ENCODE measurements around the gene MRAP.

DNA sequence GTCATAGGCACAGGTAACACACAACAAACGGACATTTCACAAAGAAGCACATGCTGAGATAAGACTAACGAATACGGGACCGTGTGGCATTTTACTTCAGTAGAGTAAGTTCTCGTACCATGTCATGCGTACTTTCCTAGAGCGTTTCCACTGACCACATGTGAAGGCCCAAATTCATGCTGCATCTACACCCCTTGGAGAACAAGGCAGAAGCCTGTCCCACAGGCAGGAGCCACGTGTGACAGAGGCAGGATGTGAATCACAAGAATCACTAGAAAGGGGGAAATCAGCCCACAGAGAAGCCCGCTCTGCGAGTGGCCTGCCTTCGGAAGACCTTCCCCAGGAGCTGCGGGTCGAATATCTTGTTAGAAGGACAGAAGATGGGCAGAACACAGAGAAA lies 52.3 kb downstream of the MRAP start:
- TF ChIP-seq, protein P1, sequence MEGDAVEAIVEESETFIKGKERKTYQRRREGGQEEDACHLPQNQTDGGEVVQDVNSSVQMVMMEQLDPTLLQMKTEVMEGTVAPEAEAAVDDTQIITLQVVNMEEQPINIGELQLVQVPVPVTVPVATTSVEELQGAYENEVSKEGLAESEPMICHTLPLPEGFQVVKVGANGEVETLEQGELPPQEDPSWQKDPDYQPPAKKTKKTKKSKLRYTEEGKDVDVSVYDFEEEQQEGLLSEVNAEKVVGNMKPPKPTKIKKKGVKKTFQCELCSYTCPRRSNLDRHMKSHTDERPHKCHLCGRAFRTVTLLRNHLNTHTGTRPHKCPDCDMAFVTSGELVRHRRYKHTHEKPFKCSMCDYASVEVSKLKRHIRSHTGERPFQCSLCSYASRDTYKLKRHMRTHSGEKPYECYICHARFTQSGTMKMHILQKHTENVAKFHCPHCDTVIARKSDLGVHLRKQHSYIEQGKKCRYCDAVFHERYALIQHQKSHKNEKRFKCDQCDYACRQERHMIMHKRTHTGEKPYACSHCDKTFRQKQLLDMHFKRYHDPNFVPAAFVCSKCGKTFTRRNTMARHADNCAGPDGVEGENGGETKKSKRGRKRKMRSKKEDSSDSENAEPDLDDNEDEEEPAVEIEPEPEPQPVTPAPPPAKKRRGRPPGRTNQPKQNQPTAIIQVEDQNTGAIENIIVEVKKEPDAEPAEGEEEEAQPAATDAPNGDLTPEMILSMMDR (tag by site-specific recombination; IDR thresholded peaks at IDR 0.05) = no peak
- TF ChIP-seq, protein P2, sequence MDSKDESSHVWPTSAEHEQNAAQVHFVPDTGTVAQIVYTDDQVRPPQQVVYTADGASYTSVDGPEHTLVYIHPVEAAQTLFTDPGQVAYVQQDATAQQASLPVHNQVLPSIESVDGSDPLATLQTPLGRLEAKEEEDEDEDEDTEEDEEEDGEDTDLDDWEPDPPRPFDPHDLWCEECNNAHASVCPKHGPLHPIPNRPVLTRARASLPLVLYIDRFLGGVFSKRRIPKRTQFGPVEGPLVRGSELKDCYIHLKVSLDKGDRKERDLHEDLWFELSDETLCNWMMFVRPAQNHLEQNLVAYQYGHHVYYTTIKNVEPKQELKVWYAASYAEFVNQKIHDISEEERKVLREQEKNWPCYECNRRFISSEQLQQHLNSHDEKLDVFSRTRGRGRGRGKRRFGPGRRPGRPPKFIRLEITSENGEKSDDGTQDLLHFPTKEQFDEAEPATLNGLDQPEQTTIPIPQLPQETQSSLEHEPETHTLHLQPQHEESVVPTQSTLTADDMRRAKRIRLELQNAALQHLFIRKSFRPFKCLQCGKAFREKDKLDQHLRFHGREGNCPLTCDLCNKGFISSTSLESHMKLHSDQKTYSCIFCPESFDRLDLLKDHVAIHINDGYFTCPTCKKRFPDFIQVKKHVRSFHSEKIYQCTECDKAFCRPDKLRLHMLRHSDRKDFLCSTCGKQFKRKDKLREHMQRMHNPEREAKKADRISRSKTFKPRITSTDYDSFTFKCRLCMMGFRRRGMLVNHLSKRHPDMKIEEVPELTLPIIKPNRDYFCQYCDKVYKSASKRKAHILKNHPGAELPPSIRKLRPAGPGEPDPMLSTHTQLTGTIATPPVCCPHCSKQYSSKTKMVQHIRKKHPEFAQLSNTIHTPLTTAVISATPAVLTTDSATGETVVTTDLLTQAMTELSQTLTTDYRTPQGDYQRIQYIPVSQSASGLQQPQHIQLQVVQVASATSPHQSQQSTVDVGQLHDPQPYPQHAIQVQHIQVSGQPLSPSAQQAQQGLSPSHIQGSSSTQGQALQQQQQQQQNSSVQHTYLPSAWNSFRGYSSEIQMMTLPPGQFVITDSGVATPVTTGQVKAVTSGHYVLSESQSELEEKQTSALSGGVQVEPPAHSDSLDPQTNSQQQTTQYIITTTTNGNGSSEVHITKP (tag by site-specific recombination; IDR thresholded peaks at IDR 0.05) = no peak
- TF ChIP-seq YY1 (tag by site-specific recombination; IDR thresholded peaks at IDR 0.05) = no peak
- no peak for TF ChIP-seq ZFP41 (tag by site-specific recombination; IDR thresholded peaks at IDR 0.05; ENCODE audit: borderline replicate concordance)
- TF ChIP-seq, protein P3, sequence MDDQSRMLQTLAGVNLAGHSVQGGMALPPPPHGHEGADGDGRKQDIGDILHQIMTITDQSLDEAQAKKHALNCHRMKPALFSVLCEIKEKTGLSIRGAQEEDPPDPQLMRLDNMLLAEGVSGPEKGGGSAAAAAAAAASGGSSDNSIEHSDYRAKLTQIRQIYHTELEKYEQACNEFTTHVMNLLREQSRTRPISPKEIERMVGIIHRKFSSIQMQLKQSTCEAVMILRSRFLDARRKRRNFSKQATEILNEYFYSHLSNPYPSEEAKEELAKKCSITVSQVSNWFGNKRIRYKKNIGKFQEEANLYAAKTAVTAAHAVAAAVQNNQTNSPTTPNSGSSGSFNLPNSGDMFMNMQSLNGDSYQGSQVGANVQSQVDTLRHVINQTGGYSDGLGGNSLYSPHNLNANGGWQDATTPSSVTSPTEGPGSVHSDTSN (CRISPR knock-in tag; IDR thresholded peaks at IDR 0.05) = no peak
- TF ChIP-seq SP2 (tag by site-specific recombination; IDR thresholded peaks at IDR 0.05) = no peak
- TF ChIP-seq OVOL3 (tag by site-specific recombination; IDR thresholded peaks at IDR 0.05) = no peak
- no peak for TF ChIP-seq TCF7L2 (IDR thresholded peaks at IDR 0.05; ENCODE audit: borderline replicate concordance, low read depth, low read length)

Data from HEK293 (cell line).